HG03571 (cell line): ENCODE results near the gene PFDN1.

Source experiments
- ATAC-seq: cut with Tn5 transposase; IDR thresholded peaks from one replicate; pipeline ENCODE4 v1.9.1; 2021; ENCODE audit not compliant: unreplicated experiment

PFDN1 gene

DNA sequence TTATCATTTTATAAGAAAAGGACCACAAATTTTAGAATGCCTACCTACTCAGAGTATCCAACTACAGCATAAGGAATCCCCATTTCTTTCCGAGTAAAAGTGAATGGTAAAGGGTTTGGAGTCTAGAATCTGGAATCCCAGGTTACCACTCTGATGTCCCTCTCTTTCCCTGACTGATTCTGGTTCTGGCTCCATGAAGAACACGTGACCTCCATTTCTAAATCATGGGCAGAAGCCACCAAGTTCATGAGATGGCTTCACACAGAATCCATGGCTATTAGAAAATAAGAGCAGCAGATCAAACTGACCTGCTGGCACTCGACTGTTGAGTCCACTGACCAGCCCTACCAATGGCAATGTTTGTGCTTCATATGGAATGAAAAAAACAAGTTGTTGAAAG, 40.7 kb downstream of the PFDN1 start:
- no peak for ATAC-seq

DNA sequence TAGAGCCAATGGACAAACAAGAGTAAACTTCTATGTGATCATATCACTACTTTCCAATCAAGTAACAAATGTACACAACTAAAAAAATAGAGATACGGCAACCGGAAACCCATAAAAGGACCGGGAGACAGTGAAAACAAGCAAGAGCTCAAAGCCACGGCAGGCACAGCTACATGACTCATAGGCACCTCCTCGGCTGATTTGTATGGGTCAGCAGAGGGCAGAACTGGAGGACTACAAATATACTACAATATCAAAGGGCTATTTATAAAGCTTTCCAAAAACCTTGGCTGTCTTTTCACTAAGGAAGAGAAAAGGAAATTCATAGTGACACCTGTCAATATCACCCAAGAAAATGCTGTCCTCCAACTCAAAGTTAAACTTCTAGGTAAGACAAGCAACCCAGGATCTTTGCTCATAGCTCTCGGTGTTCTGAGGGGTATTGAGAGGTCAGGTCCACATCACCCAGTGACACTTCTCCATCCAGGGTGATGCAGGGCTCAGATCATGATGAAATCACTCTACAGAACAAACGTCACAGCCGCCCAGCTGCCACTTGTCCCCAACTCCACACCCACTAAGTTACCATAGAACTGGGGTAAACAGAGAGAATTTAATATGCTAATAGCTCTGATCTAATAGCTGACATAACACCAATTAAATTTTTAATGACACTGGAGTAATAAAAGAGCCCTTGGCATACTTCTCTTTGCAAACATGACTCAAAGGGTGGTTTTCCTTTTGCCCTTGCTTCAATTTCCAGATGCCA, 41.3 kb downstream of the PFDN1 start:
- ATAC-seq = no peak

- ATAC-seq = no peak
Observed at GRCh38 chr5:140260089-140260656, 42.7 kb downstream of the PFDN1 start.

DNA sequence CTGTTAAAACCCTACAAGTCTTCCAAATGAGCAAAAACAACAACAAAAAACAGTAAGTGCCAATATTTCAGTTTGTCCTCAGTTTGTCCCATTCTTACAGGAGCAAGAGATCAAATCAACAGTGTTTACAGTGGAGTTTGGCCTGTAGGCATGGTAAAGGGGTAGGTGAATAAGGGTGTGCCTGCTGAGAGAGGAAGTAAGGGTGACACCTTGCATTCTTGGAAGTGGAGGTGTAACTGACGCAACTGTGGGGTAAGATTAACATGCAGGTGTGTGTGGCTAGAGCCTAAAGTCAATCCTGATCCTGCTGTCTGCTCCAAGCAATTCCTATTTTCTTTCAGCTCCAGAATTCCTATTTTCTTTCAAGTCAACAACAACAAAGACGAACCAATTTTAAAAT, 43.4 kb downstream of the PFDN1 start:
- ATAC-seq = no peak

DNA sequence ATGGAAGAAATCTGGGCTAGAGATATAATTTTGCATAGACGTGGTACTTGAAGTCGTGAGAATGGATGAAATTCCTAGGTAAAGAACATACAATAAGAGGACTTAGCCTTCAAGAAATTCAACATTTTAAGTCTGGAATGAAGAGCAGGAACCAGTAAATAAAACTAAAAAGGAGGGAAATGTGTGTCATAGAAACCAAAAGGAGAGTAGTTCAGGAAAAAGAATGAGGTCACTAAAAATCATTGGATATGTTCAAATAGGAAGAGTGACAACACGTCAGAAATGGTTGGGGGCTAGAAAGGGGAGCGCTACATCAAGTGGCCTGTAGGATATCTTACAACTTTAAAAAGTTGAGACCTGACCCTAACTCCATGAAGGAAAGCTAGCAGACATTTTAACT, 44.0 kb downstream of the PFDN1 start:
- ATAC-seq = no peak

DNA sequence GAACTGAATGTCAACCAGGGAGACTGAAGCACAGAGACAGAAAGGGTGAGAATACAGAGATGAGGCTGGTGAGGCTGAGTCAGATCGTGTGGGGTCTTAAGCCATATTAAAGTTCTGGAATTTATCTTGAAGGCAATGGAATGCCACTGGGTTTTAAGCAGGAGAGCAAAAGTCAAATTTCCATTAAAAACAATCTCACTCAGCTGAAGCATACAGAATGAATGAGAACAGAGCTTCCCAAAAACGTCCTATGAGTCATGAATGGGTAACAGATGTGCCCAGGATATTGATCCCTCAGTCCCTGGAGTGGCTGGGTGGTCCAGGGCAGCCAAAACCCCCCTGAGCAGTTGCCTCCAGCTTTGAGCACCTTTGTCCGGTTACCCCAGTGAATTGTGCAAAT, 44.9 kb downstream of the PFDN1 start:
- no peak for ATAC-seq

- ATAC-seq = no peak
Observed at GRCh38 chr5:140256726-140257125, 46.2 kb downstream of the PFDN1 start.

GRCh38 chr5:140255460-140256157, 47.3 kb downstream of the PFDN1 start:
- ATAC-seq = no peak

DNA sequence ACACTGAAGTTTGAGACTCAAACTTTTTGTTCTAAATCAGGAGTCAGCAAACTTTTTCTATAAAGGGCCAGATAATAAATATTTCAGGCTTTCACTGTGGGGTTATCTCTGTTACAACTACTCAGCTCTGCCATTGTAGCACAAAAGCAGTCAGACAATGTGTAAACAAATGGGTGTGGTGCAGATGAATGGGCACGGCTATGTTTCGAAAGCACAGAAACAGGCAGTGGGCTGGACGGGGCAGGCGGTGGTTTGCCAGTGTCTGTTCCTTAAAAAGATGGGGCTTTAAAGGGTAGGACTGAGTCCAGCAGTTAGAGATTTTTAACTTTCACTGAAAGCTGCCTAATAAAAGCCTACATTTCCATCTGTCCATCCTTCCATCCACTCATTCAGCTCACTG, 48.9 kb downstream of the PFDN1 start:
- no peak for ATAC-seq

DNA sequence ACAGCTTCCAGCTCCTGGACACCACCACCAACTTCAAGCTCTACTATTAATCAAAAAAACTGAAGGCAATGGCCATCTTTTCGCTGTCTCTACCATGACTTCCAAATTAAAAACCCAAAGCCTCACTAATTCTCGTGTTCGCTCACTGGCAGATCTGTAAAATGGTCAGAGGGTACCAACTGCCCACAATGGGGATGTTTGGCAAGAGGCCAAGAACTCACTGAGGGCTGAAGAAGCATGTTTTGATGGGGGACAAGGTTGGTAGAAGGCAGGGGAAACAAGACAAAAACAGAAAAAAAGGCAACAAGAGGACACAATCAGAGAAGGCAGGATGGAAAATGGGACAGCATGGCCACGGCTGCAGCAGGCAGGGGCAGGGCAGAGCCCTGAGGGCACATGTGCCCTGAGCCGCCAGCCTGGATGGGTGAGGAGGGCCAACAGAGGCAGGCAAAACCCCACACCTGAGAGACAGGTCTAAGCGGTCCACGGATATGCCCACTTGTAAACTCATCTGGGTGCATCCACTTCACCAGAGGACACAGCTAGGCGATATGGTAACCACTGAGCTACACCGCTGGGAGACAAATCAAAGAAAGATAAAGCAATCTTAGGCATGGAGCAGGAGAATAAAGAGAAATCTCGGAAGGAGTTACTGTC, 50.3 kb downstream of the PFDN1 start:
- no peak for ATAC-seq

- no peak for ATAC-seq
Observed at GRCh38 chr5:140251527-140251973, 51.4 kb downstream of the PFDN1 start.

- no peak for ATAC-seq
Observed at GRCh38 chr5:140250386-140250785, 52.5 kb downstream of the PFDN1 start.

DNA sequence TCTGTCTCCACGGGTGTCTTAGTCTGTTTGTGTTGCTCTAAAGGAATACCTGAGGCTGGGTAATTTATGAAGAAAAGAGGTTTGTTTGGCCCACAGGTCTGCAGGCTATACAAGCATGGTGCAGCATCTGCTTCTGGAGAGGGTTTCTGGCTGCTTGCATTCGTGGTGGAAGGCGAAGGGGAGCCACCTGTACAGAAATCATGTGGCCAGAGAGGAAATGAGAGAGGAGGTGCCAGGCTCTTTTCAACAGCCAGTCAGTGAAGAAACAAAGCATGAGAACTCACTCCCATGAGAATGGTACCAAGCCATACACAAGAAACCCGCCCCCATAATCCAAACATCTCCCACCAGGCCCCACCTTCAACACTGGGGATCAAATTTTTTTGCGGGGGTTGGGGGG, 53.4 kb downstream of the PFDN1 start:
- no peak for ATAC-seq

- no peak for ATAC-seq
Observed at GRCh38 chr5:140248414-140248813, 54.5 kb downstream of the PFDN1 start.

DNA sequence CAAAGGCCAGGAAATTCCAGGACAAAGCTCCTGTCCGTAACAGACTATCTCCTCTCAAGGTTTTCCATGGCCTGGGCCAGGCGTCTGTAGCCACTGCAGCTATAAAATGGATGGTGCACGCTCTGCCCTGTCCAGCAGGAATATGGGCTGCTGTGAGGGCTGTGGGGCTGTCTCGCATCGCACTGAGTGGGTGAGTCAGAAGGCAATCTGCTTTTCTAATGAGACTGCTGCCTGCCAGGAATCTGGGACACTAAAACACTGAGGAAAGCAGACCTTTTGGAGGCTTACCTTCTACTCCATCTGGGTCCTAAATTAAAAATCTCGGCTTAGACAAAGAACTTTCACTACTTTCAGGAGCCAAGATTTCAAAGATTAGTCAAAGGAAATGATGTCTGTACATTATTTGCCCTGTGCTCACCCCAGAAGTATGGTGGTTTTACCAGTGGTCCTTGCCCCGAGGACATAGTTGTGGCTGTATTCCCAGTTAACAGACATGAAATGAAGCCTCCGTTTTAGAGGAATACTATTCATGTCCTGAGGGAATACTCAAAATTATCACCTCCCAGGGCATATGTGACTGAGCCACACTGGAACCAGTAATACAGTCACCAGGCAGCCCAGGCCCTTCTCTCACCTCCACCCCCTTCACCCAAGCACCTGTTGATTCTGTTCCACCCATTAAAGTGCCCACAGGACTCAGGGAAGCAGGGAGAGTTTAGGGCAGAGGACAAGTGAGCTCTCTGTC, 56.4 kb downstream of the PFDN1 start:
- ATAC-seq = no peak

DNA sequence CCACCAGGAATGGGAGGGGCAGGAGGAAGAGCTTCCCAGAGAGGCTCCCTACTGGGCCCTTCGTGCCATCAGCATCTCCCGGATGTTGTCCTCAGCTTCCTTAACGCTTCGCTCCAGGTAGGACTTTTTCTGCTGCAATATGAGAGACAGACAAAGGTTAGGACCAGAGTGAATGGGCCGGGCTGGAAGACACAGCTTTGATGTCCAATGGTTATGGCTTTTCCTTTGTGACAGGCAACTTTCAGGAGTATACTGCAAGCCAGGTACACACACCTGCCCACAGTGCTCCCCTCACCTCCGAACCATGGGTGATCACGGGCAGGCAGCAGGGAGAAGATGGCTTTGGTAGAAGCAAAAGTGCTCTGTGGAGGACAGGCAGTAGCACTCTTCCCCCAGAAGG, 57.0 kb downstream of the PFDN1 start:
- no peak for ATAC-seq

DNA sequence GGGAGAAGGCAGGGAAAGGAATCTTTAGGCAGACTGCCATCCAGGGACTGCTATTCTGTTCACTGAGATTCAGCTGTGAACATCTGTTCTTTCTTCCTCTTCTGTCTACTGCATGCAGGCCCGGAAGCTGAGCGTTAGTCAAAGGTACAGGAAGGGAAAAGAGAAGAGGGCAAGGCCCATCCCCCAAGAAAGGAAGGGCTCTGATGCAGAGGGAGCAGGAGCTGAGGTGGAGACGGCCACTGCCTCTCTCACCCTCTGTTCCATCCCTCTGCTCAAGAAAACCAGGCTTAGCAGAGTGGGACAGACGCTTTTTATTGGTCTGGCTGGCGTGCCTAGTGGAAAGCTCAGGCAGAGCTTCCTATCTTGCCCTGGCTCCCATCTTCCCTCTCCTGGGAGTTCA, 57.6 kb downstream of the PFDN1 start:
- ATAC-seq = no peak

DNA sequence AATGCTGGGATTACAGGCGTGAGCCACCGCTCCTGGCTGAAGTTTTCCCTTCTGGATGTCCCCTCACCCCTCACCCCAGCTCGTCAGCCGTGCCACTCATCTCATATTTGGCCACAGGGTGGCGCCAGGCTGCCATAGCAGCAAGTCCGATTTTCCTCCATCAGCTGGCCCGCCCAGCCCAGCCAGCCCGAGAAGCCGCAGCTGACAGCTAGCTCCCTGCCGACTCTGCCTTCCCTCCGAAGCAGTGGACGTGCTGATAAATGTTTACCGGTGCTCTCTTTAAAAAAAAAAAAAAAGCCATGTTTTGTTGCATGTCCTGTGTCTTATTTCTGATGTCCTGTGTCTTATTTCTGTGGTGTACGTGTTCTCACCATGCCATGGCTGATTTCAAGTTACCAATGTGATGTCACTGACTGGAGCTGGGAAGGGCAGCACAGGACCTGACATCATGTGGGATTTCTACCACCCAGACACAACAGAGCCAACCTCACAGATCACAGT, 58.3 kb downstream of the PFDN1 start:
- peak; percentile 44 for ATAC-seq

DNA sequence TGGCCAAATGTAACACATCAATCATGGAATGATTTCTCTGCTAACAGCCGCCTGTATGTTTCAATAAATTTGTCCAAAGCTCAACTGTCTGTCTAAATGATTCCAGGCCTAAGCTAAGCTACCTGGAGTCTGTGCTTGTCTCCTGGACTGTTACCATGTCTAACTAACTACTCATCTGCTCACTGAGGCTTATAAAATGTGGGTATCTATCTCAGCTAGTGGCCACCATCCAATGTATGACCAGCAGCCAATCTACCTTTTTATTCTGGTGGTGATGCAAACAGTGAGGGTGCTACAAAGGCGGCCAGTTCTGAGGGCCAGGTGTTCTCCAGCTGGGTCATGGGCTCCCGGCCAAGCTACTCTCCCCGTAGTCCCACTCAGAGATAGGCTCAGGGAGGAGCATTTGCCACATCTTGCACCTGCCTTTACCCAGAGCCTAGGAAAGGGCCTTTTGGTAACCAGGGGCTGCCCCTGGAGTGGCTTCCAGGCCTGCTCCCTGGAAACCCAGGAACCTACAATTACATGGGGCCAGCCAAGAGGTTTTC, 59.1 kb downstream of the PFDN1 start:
- no peak for ATAC-seq

GRCh38 chr5:140242890-140243585, 59.9 kb downstream of the PFDN1 start:
- ATAC-seq = no peak
